Smooth muscle cell (in vitro differentiated cells): ENCODE measurements around the gene CAVIN1. TPM values are rescaled to one million over a fixed set of nuclear protein-coding genes. Genes with fewer than 3 reads are reported as not detected.
A peak's percentile ranks its signal among the peaks of the same experiment; 100 is the strongest.
"Not testable (repeated sequence)": the region's sequence is repeated elsewhere in the genome, so short reads cannot be mapped to it uniquely, and the experiment has no call there.

Experiments
- DNase-seq: peaks from one replicate; lab custom pipeline; 2025; ENCODE audit not compliant: unreplicated experiment; lab: John Stamatoyannopoulos, UW
- H2AFZ ChIP-seq: fragments of 200-600 bp; sonication (generic); 2 replicates; pipeline ENCODE4 v1.6.0; 2016; ENCODE audit warnings: antibody characterized with exemption, low read depth, mild to moderate bottlenecking
- H3F3A ChIP-seq: fragments of 200-600 bp; sonication (generic); 2 replicates; pipeline ENCODE4 v1.6.0; 2017; ENCODE audit warnings: antibody characterized with exemption, low read depth
- H3K27ac ChIP-seq: fragments of 200-600 bp; sonication (generic); 2 replicates; pipeline ENCODE4 v1.5.1; 2016; ENCODE audit warnings: low read depth, mild to moderate bottlenecking
- H3K27me3 ChIP-seq: fragments of 200-600 bp; sonication (generic); 2 replicates; pipeline ENCODE4 v1.6.1; 2016; ENCODE audit warnings: low read depth, mild to moderate bottlenecking
- H3K36me3 ChIP-seq: fragments of 200-600 bp; sonication (generic); 2 replicates; pipeline ENCODE4 v1.5.1; 2016; ENCODE audit warnings: low read depth
- H3K4me1 ChIP-seq: fragments of 200-600 bp; sonication (generic); 2 replicates; pipeline ENCODE4 v1.5.1; 2016; ENCODE audit warnings: low read depth
- H3K4me2 ChIP-seq: fragments of 200-600 bp; sonication (generic); 2 replicates; pipeline ENCODE4 v1.6.0; 2016; ENCODE audit warnings: mild to moderate bottlenecking
- H3K4me3 ChIP-seq: fragments of 200-600 bp; sonication (generic); 2 replicates; pipeline ENCODE4 v1.5.1; 2016; ENCODE audit warnings: mild to moderate bottlenecking
- H3K79me2 ChIP-seq: fragments of 200-600 bp; sonication (generic); 2 replicates; pipeline ENCODE4 v1.6.0; 2016; ENCODE audit warnings: low read depth, mild to moderate bottlenecking
- H3K9ac ChIP-seq: fragments of 200-600 bp; sonication (generic); 2 replicates; pipeline ENCODE4 v1.6.0; 2016; ENCODE audit warnings: low read depth
- H3K9me3 ChIP-seq: fragments of 200-600 bp; sonication (generic); replicated peaks from 2 replicates; pipeline ENCODE4 v1.5.1; 2016; ENCODE audit warnings: low read depth
- H4K20me1 ChIP-seq: fragments of 200-600 bp; sonication (generic); 2 replicates; pipeline ENCODE4 v1.6.0; 2016; ENCODE audit warnings: low read depth
- CTCF ChIP-seq: fragments of 200-600 bp; sonication (generic); IDR thresholded peaks from 2 replicates; pipeline ENCODE4 v1.5.1; 2017; ENCODE audit warnings: borderline replicate concordance, mild to moderate bottlenecking, antibody characterized with exemption; ENCODE audit not compliant: insufficient read depth, poor library complexity, severe bottlenecking
- WGBS: methylation state at CpG from one replicate; pipeline ENCODE4 v1.1.7; 2016; ENCODE audit warnings: low lambda C conversion rate; 5-methylcytosine and 5-hydroxymethylcytosine counted together
- polyA plus RNA-seq: library from polyadenylated mRNA; unstranded; fragments of >200 nt; fragmentation: Nextera tagmentation; extraction: Ambion mirVana; gene quantifications from 2 replicates; pipeline ENCODE4 v1.2.1, GENCODE V29; 2016
- total RNA-seq: library from RNA; depleted of rRNA; stranded (reverse); fragments of >200 nt; gene quantifications from 2 replicates; pipeline ENCODE4 v1.2.3, GENCODE V29; 2014

CAVIN1 gene
- total and polyA plus RNA-seq, 2 experiments from 2014 or later: 116 to 255 TPM

DNA sequence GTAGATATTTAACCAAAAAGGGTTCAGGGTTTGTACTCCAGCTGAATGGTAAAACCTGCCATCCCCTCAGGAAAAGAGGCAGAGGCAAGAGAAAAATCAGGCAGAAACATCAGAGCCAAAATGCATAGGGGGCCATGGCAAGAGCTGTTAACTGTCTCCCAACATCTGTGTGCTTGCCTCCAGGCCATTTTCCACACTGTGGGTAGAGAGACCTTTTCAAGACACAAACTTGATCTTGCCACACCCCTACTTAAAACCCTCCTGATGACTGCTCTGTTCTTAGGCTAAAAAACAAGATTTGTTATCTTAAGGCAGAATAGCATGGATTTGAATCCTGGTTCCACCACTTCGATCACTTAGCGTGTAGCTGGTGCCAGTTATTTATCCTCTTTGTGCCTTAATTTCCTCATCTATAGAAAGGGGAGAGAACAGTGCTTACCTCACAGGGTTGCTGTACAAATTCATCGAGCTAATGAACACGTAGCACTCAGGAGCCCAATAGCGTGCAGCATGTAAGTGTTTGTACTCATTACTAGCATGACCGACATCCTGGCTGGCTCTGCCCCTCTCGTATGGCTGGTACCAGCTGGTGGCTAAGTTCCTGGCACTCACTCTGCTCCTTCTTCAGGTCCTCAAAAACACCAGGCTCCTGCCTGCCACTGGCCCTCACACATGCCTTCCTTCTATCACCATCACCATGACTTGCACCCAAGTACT lies 60.7 kb downstream of the CAVIN1 start:
- Histone ChIP-seq H3F3A (peaks cover 15% of the 10 kb centered on the region), H3K27me3 (no peaks in the 10 kb centered on the region), H3K4me3 (no peak overlapping the region), H3K9me3 (no peaks in the 10 kb centered on the region), H4K20me1 (peaks cover 100% of the 10 kb centered on the region), H3K36me3 (no peaks in the 10 kb centered on the region), H3K4me1 (peaks cover 16% of the 10 kb centered on the region), H3K79me2 (peaks cover 87% of the 10 kb centered on the region), H2AFZ (no peak overlapping the region), H3K9ac (no peak overlapping the region), H3K27ac (peak overlapping the region; percentile 52), H3K4me2 (no peak overlapping the region)
- WGBS: 84% methylated on average over 7 of the region's 7 CpGs
- DNase-seq: no peak
- TF ChIP-seq CTCF: no peak

DNA sequence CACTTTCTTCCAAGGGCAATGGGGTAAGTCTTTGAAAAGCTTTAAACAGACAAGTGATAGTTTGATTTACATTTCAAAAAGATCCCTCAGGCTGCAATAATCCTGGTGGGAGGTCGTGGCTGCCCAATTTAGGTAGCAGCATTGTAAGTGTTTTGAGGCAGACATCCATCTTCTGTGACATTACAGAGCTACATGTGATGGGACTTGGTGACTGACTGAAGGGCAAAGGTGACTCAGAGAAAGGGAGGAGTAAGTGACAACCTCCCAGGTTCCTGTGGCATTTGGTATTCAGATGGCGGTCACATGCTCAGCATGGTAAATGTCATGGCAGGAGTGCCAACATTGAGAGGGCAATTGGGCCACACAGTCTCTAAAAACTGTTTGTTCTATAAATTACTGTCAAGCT lies 61.3 kb downstream of the CAVIN1 start:
- Histone ChIP-seq H3K4me1 (peaks cover 15% of the 10 kb centered on the region), H3K4me3 (no peak overlapping the region), H3K36me3 (peaks cover 2% of the 10 kb centered on the region), H3K27ac (peak overlapping the region; percentile 52), H3K79me2 (peaks cover 87% of the 10 kb centered on the region), H3K9me3 (no peaks in the 10 kb centered on the region), H3K4me2 (no peak overlapping the region), H3K27me3 (no peaks in the 10 kb centered on the region), H2AFZ (no peak overlapping the region), H3K9ac (no peak overlapping the region), H3F3A (peaks cover 11% of the 10 kb centered on the region), H4K20me1 (peaks cover 100% of the 10 kb centered on the region)
- DNase-seq: no peak
- 22% methylated on average over 2 of the region's 2 CpGs for whole genome bisulfite sequencing
- TF ChIP-seq CTCF: no peak

- not testable (repeated sequence) for H3K4me3 ChIP-seq, H2AFZ ChIP-seq, H3K4me2 ChIP-seq, H3K36me3 ChIP-seq, H3K9me3 ChIP-seq, H3K27me3 ChIP-seq, H3K4me1 ChIP-seq, H3K9ac ChIP-seq, DNase-seq, H3F3A ChIP-seq, H3K27ac ChIP-seq
- H3K79me2 ChIP-seq: peaks cover 92% of the 10 kb centered on the region
- H4K20me1 ChIP-seq: peaks cover 100% of the 10 kb centered on the region
- WGBS: 100% methylated on average over 2 of the region's 2 CpGs
Observed at GRCh38 chr17:42360388-42360787, 62.7 kb downstream of the CAVIN1 start.

DNA sequence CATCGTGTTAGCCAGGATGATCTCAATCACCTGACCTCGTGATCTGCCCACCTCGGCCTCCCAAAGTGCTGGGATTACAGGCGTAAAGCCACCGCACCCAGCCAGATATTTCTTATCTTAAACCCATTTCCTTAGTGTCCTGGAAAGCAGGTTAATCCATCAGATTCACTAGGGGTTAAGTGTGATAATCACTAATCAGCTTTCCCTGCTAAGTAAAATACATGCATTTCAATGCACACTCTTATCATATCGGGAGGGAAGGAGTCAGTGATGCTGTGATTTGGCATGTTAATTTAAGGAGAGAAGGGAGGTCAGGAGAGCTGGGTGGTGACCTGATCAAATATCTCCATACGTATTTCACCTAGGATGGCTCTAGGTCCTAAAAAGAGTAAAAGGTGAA lies 63.9 kb downstream of the CAVIN1 start:
- Histone ChIP-seq H4K20me1 (peaks cover 100% of the 10 kb centered on the region), H3K79me2 (peaks cover 90% of the 10 kb centered on the region)

More for the DNA sequence above, 63.9 kb downstream of the CAVIN1 start:
- Histone ChIP-seq H3K4me1 (peaks cover 4% of the 10 kb centered on the region), H3K9ac (no peak overlapping the region), H3K27ac (no peak overlapping the region), H3F3A (peaks cover 1% of the 10 kb centered on the region), H3K4me3 (no peak overlapping the region), H3K9me3 (no peaks in the 10 kb centered on the region), H3K36me3 (peaks cover 2% of the 10 kb centered on the region), H3K27me3 (no peaks in the 10 kb centered on the region), H3K4me2 (no peak overlapping the region), H2AFZ (no peak overlapping the region)
- no peak for TF ChIP-seq CTCF
- DNase-seq: no peak
- WGBS: 55% methylated on average over 7 of the region's 7 CpGs
